HepG2 (cell line): ENCODE measurements around the gene SIKE1. TPM values are rescaled to one million over a fixed set of nuclear protein-coding genes. Genes with fewer than 3 reads are reported as not detected.

Experiments used
- BCL3 ChIP-seq: sonication (generic); formaldehyde crosslinking; IDR thresholded peaks from 2 replicates; pipeline ENCODE4 v1.5.1; 2020; ENCODE audit warnings: mild to moderate bottlenecking, missing genetic modification reagents, moderate library complexity
- EP300 ChIP-seq, 3 experiments: sonication (generic) in 1 of 3; formaldehyde crosslinking in 1 of 3; IDR thresholded peaks; 2 replicates each; pipeline versions ENCODE4 v1.5.1 to v1.6.1; 2011 to 2020; ENCODE audit warnings: low read depth in 2 of 3, low read length in 2 of 3, borderline replicate concordance in 1 of 3, improper control_type of control experiment in 1 of 3, mild to moderate bottlenecking in 1 of 3, missing genetic modification reagents in 1 of 3, moderate library complexity in 1 of 3
- FIP1L1 ChIP-seq: fragments of 200-400 bp; formaldehyde crosslinking; IDR thresholded peaks from 2 replicates; pipeline ENCODE4 v1.6.1; 2018; ENCODE audit warnings: low read depth, mild to moderate bottlenecking, low read length, moderate library complexity, borderline replicate concordance; ENCODE audit not compliant: insufficient read depth
- FOXC1 ChIP-seq: sonication (generic); formaldehyde crosslinking; IDR thresholded peaks from 2 replicates; pipeline ENCODE4 v1.8.0; 2022; ENCODE audit warnings: mild to moderate bottlenecking, missing genetic modification reagents, borderline replicate concordance
- FOXP4 ChIP-seq: sonication (generic); formaldehyde crosslinking; IDR thresholded peaks from 2 replicates; pipeline ENCODE4 v1.4.0; 2020; ENCODE audit warnings: missing genetic modification reagents
- HOMEZ ChIP-seq: IDR thresholded peaks from 2 replicates; pipeline ENCODE4 v1.6.1; 2016; ENCODE audit warnings: low read depth
- MXD3 ChIP-seq: IDR thresholded peaks from 2 replicates; pipeline ENCODE4 v1.6.1; 2016; ENCODE audit warnings: mild to moderate bottlenecking, missing biosample characterization, missing genetic modification reagents
- MYC ChIP-seq: sonication (generic); formaldehyde crosslinking; IDR thresholded peaks from 2 replicates; pipeline ENCODE4 v1.9.0; 2021; ENCODE audit warnings: missing genetic modification reagents, borderline replicate concordance
- NFATC3 ChIP-seq: sonication (generic); formaldehyde crosslinking; IDR thresholded peaks from 2 replicates; pipeline ENCODE4 v1.5.1; 2020; ENCODE audit warnings: mild to moderate bottlenecking, missing genetic modification reagents
- SRSF4 ChIP-seq: fragments of 200-400 bp; formaldehyde crosslinking; IDR thresholded peaks from one replicate; pipeline ENCODE4 v1.6.1; 2018; ENCODE audit warnings: mild to moderate bottlenecking, low read depth, low read length, moderate library complexity; ENCODE audit not compliant: poor library complexity, severe bottlenecking
- ZBTB4 ChIP-seq: sonication (generic); formaldehyde crosslinking; IDR thresholded peaks from 2 replicates; pipeline ENCODE4 v1.4.0; 2020; ENCODE audit warnings: missing genetic modification reagents, mild to moderate bottlenecking, borderline replicate concordance
- ZMYM3 ChIP-seq: sonication (generic); formaldehyde crosslinking; IDR thresholded peaks from 2 replicates; pipeline ENCODE4 v1.5.1; 2020; ENCODE audit warnings: mild to moderate bottlenecking, missing genetic modification reagents
- ZNF251 ChIP-seq: sonication (generic); formaldehyde crosslinking; IDR thresholded peaks from 2 replicates; pipeline ENCODE4 v1.9.0; 2021; ENCODE audit warnings: mild to moderate bottlenecking, missing genetic modification reagents
- ZNF552 ChIP-seq: sonication (generic); formaldehyde crosslinking; IDR thresholded peaks from 2 replicates; pipeline ENCODE4 v1.9.0; 2022; ENCODE audit warnings: missing genetic modification reagents, mild to moderate bottlenecking, borderline replicate concordance
- ZNF75D ChIP-seq: sonication (generic); formaldehyde crosslinking; IDR thresholded peaks from 2 replicates; pipeline ENCODE4 v1.8.1; 2023; ENCODE audit warnings: missing genetic modification reagents, mild to moderate bottlenecking, borderline replicate concordance
- ZNF784 ChIP-seq: sonication (generic); formaldehyde crosslinking; IDR thresholded peaks from 2 replicates; pipeline ENCODE4 v1.5.1; 2020; ENCODE audit warnings: missing genetic modification reagents, mild to moderate bottlenecking, borderline replicate concordance
- ZSCAN20 ChIP-seq: sonication (generic); formaldehyde crosslinking; IDR thresholded peaks from 2 replicates; pipeline ENCODE4 v1.4.0; 2020; ENCODE audit warnings: missing genetic modification reagents, mild to moderate bottlenecking, borderline replicate concordance
- polyA plus RNA-seq, 8 experiments: library from polyadenylated mRNA; depleted of rRNA in 3 of 8; stranded (reverse) in 7 of 8; unstranded in 1 of 8; fragments of >200 nt; fragmentation: Illumina TruSeq in 4 of 8; extraction: Trizol in 4 of 8; gene quantifications; 2 replicates each; pipeline versions ENCODE4 v1.2.1 to v1.2.3, GENCODE V29; 2011 to 2016; ENCODE audit warnings: low read depth in 4 of 8, missing spikeins in 1 of 8, mixed read lengths in 1 of 8; ENCODE audit not compliant: insufficient read depth in 1 of 8
- total RNA-seq, 5 experiments: library from RNA; depleted of rRNA; stranded (reverse); fragments of >200 nt; fragmentation: Illumina TruSeq; extraction: Trizol; gene quantifications; 2 replicates each; pipeline ENCODE4 v1.2.3, GENCODE V29; 2016; ENCODE audit warnings: low read depth in 1 of 5

The SIKE1 gene
- total and polyA plus RNA-seq, 2 of the 13 experiments (the other 11 are each of a cell fraction or from before 2014, with no cell fraction given): 36.5 to 58.4 TPM

GRCh38 chr1:114756949-114757454, 23.5 kb downstream of the SIKE1 start (continued):
- TF ChIP-seq MXD3 (CRISPR knock-in tag): no peak
- TF ChIP-seq ZSCAN20 (CRISPR knock-in tag): no peak
- no peak for TF ChIP-seq HOMEZ (CRISPR knock-in tag)
- no peak for TF ChIP-seq ZNF784 (CRISPR knock-in tag)
- TF ChIP-seq NFATC3 (CRISPR knock-in tag): no peak
- peak in 1 of 2 experiments; percentile 38; a peak in 1 of 4 replicates for TF ChIP-seq EP300 (IDR thresholded peaks at IDR 0.05; ENCODE audit: low read depth in 2 of 2, low read length in 2 of 2)
- TF ChIP-seq EP300 (CRISPR knock-in tag; IDR thresholded peaks at IDR 0.05; ENCODE audit: borderline replicate concordance): no peak
- no peak for TF ChIP-seq ZNF552 (CRISPR knock-in tag)
- no peak for TF ChIP-seq BCL3 (CRISPR knock-in tag)
- 0 out of 2 replicates have a peak, but pooled peaks have one; percentile 6 for TF ChIP-seq ZMYM3 (CRISPR knock-in tag)
- TF ChIP-seq ZNF75D (CRISPR knock-in tag): no peak
- TF ChIP-seq ZBTB4: no peak
- TF ChIP-seq FIP1L1: no peak
- TF ChIP-seq ZNF251: no peak
- no peak for TF ChIP-seq FOXP4 (CRISPR knock-in tag)
- no peak; the same call in 1 of the 2 replicates for TF ChIP-seq FOXC1 (CRISPR knock-in tag)
- TF ChIP-seq SRSF4: no peak
- peak; percentile 43; the same call in 1 of the 2 replicates for TF ChIP-seq MYC (CRISPR knock-in tag)
